ENCODE measurements around the gene CEBPB.
A peak's percentile ranks its signal among the peaks of the same experiment; 100 is the strongest.

The CEBPB gene

DNA sequence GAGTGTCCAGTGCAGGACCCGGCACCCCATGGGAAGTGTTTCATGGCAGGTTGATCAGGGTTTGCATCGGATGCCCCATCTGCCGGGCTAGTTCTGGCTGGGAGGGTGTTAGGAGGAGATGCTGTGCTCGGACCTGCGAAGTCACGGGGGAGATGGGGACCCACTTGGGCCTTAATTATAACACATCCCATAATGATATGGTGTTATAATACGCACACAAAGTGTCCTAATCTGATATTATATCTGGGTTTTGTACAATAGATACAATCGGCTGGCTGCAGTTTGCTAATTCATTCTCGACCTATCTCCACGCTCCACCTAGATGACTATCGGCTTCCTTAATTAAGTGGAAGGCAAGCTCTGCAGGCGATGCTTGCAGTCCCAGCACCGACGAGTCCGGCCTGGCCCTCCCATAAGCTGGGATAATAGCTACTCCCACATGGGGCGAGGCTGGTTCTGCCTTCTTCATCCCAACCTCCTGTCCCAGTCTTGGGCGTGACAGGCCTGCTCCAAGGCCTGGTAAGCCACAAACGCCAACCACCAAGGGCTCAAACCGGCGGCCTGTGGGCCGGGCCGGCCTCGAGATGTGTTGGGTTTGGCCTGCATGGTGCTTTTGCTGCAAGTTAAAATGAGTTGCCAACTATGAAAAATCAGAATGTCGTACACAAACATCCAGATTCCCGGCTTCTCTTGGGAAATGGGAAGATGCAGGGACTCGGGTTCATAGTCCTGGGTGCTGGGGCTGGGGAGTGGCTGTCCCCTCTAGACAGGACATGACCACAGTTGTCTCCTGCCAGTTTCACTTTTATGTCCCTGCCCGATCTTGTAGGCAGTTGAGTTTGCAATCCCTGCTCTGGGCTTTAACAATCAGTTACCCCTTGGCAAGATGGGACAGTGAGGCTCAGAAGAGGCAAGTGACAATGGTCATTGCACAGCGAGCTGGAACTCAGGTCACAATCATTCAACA is 32.7 kb downstream of the CEBPB start:
- no peak overlapping the region for H3K4me3 Mint-ChIP-seq
- H3K4me1 Mint-ChIP-seq, result peaks cover 35% of the 10 kb centered on the region
- ATAC-seq (no peak), DNase-seq (no peak)
- H3K27me3 Mint-ChIP-seq, result peaks cover 8% of the 10 kb centered on the region
- peaks cover 0 to 5% of the 10 kb centered on the region in 2 donors for H3K9me3 Mint-ChIP-seq
- no peak overlapping the region for H3K27ac Mint-ChIP-seq

DNA sequence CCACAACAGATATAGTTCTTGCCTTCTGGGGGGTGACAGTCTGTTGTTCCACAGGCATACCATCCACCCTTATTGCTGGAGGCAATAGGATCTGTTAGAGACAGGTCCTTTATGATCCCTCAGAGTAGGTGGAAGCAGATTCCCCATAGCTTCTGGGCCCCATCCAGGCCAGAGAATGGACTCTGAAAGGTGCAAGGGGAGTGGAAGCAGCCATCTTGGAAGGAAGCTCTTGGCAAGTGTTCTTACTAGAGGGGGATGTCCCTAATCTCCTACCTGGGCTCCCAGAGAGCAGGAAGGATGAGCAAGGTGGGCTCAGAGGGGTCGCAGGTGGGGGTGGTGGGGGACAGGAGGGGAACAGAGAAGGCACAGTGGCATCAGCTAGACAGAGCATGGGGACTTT is 33.4 kb downstream of the CEBPB start:
- no peak for ATAC-seq
- no peak for DNase-seq
- peaks cover 0 to 5% of the 10 kb centered on the region in 2 donors for H3K9me3 Mint-ChIP-seq
- peaks cover 35% of the 10 kb centered on the region for H3K4me1 Mint-ChIP-seq
- no peak overlapping the region for H3K27ac Mint-ChIP-seq
- no peak overlapping the region for H3K4me3 Mint-ChIP-seq
- H3K27me3 Mint-ChIP-seq, result peaks cover 2% of the 10 kb centered on the region

GRCh38 chr20:50224531-50225255 is 34.1 kb downstream of the CEBPB start:
- ATAC-seq, result peak; percentile 26

GRCh38 chr20:50226093-50226974 is 35.7 kb downstream of the CEBPB start:
- Mint-ChIP-seq H3K27ac (peak overlapping the region; percentile 76 to 89), H3K4me3 (peak overlapping the region; percentile 27 to 40), H3K9me3 (peaks cover 0 to 5% of the 10 kb centered on the region in 2 donors), H3K27me3 (no peaks in the 10 kb centered on the region), H3K4me1 (peaks cover 40% of the 10 kb centered on the region)
- ATAC-seq (peak; percentile 49), DNase-seq (peak; percentile 12 to 36)

More at GRCh38 chr20:50224531-50225255, 34.1 kb downstream of the CEBPB start:
- H3K4me3 Mint-ChIP-seq, result no peak overlapping the region
- DNase-seq, result peak in 1 of 2 donors; percentile 18
- peaks cover 0 to 5% of the 10 kb centered on the region in 2 donors for H3K9me3 Mint-ChIP-seq
- H3K4me1 Mint-ChIP-seq, result peaks cover 35% of the 10 kb centered on the region
- no peak overlapping the region for H3K27ac Mint-ChIP-seq
- no peaks in the 10 kb centered on the region for H3K27me3 Mint-ChIP-seq

- ATAC-seq (peak; percentile 49), DNase-seq (no peak)
- Mint-ChIP-seq H3K9me3 (peaks cover 0 to 5% of the 10 kb centered on the region in 2 donors), H3K27ac (peak overlapping the region in 1 of 2 donors; percentile 77), H3K4me3 (no peak overlapping the region), H3K4me1 (peaks cover 40% of the 10 kb centered on the region), H3K27me3 (no peaks in the 10 kb centered on the region)
Measured at GRCh38 chr20:50227506-50227905, 36.9 kb downstream of the CEBPB start.

DNA sequence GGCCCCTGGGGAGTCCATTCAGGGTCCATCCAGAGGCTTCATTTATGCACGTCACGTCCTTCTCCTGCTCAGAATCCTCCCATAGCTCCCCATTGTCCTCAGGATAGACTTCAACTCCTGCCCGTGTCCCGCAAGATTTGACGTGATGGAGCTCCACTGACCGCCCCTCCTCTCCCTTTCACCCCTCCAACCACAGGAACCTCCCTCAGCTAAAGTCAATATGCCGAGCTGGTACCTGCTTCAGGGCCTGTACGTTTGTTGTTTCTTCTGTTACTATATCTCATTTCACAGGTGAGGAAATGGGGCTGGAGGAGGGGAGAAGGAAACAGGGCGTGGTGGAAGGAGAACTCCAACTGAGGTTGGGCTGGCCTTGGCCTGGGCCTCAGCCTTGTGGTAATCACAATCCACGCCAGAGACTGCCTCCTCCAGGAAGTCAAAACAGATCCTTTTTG is 38.6 kb downstream of the CEBPB start:
- no peak for ATAC-seq
- no peak for DNase-seq
- H3K27me3 Mint-ChIP-seq, result no peaks in the 10 kb centered on the region
- peaks cover 40% of the 10 kb centered on the region for H3K4me1 Mint-ChIP-seq
- H3K4me3 Mint-ChIP-seq, result no peak overlapping the region
- H3K9me3 Mint-ChIP-seq, result peaks cover 0 to 5% of the 10 kb centered on the region in 2 donors
- H3K27ac Mint-ChIP-seq, result peak overlapping the region in 1 of 2 donors; percentile 86

DNA sequence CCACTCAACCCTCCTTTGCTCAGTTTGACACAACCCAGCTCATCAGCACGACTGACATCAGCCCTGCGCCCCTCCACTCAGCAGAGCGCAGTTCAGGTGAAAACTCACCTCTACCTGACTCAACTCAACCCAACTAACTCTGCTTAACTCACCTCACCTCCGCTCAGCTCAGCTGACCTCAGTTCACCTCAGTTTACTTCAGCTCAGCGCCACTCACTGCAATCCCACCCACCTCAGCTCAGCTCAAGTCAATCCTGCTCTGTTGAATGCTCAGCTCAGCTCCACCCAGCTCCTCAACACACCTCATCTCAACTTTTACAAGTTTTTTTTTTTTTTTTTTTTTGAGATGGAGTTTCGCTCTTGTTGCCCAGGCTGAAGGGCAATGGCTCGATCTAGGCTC is 39.6 kb downstream of the CEBPB start:
- ATAC-seq, result no peak
- DNase-seq, result no peak

DNA sequence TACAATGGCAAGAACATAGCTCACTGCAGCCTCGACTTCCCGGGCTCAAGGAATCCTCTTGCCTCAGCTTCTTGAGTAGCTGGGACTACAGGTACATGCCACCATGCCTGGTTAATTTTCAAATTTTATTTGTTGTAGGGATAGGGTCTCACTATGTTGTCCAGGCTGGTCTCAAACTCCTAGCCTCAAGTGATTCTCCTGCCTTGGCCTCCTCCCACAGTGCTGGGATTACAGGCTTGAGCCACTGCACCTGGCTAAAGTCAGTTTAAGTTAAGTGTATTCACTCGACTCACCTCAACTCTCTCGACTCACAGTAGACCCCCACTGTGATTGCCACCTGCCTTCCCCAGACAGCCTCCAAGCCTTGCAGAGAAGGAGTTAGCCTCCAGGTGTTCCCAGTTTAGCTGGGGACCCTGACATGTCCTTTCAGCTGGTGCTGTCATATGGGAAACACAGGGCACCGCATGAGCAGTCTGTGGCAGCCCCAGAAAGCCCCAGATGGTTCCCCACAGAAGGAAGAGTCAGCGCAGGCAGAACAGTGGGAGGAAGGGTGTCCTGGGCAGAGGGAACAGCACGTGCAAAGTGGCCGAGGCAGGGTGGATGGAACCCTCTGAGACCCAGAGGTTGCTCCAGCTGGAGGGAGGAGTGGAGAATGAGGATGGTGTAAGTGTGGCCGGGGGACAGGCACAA is 40.4 kb downstream of the CEBPB start:
- peaks cover 39% of the 10 kb centered on the region for H3K4me1 Mint-ChIP-seq
- ATAC-seq (no peak), DNase-seq (no peak)
- H3K4me3 Mint-ChIP-seq, result no peak overlapping the region
- no peak overlapping the region for H3K27ac Mint-ChIP-seq
- no peaks in the 10 kb centered on the region for H3K27me3 Mint-ChIP-seq
- no peaks in the 10 kb centered on the region for H3K9me3 Mint-ChIP-seq

More for the DNA sequence above, 39.6 kb downstream of the CEBPB start:
- Mint-ChIP-seq H3K4me3 (no peak overlapping the region), H3K9me3 (no peaks in the 10 kb centered on the region), H3K27me3 (no peaks in the 10 kb centered on the region), H3K4me1 (peaks cover 36% of the 10 kb centered on the region), H3K27ac (peak overlapping the region in 1 of 2 donors; percentile 15)

DNA sequence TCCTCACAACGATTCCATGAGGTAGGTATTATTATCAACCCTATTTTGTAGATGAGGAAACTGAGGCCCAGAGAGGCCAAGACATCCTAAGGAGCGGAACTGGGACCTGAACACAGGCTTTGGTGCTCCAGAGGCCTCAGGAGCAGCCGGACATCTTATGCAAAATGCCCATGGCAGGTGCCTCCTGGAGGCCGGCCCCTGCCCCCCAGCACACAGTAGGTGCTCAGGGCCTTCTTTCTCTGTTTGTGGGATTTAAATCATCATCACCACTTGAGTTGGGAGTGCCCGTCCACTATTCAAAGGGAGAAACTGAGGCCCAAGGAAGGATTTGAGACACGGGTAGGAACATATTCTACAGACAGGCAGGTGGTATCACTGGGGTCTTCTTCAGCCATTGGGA is 41.2 kb downstream of the CEBPB start:
- no peaks in the 10 kb centered on the region for H3K9me3 Mint-ChIP-seq
- no peaks in the 10 kb centered on the region for H3K27me3 Mint-ChIP-seq
- peaks cover 31% of the 10 kb centered on the region for H3K4me1 Mint-ChIP-seq
- H3K27ac Mint-ChIP-seq, result peak overlapping the region in 1 of 2 donors; percentile 52
- no peak for ATAC-seq
- H3K4me3 Mint-ChIP-seq, result no peak overlapping the region
- DNase-seq, result no peak

DNA sequence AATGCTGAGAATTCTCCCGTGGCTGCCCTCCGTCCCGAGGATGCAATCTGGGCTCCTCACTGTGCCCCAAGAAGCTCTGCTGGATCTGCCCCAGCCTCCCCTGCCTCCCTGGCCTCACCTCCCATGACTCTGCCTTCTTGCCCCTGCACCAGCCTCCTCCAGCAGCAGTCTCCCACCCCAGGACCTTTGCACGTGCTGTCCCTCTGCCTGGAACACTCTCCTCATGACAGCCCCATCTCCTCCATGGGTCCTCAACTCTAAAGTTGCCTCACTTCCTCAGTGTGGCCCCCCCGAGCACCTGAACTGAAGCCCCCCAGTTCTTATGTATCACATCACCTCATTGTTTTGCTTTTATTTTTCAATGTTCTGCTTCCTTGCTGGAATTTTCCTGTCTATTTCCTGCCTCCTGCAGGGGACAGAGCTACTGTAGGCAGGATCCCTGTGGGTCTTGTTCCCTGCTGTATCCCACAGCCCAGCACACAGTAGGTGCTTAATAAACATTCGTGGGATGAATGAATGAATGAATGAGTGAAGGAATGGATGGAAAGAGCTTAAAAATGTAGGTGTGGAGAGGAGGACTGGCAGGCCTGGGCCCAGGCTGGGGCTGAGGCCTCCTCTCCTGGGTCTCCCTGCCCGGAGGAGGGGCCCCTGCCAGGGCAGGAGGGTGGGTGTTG is 42.2 kb downstream of the CEBPB start:
- no peaks in the 10 kb centered on the region for H3K9me3 Mint-ChIP-seq
- no peak for DNase-seq
- H3K4me3 Mint-ChIP-seq, result no peak overlapping the region
- ATAC-seq, result no peak
- peaks cover 22% of the 10 kb centered on the region for H3K4me1 Mint-ChIP-seq
- H3K27me3 Mint-ChIP-seq, result no peaks in the 10 kb centered on the region
- peak overlapping the region in 1 of 2 donors; percentile 78 for H3K27ac Mint-ChIP-seq

DNA sequence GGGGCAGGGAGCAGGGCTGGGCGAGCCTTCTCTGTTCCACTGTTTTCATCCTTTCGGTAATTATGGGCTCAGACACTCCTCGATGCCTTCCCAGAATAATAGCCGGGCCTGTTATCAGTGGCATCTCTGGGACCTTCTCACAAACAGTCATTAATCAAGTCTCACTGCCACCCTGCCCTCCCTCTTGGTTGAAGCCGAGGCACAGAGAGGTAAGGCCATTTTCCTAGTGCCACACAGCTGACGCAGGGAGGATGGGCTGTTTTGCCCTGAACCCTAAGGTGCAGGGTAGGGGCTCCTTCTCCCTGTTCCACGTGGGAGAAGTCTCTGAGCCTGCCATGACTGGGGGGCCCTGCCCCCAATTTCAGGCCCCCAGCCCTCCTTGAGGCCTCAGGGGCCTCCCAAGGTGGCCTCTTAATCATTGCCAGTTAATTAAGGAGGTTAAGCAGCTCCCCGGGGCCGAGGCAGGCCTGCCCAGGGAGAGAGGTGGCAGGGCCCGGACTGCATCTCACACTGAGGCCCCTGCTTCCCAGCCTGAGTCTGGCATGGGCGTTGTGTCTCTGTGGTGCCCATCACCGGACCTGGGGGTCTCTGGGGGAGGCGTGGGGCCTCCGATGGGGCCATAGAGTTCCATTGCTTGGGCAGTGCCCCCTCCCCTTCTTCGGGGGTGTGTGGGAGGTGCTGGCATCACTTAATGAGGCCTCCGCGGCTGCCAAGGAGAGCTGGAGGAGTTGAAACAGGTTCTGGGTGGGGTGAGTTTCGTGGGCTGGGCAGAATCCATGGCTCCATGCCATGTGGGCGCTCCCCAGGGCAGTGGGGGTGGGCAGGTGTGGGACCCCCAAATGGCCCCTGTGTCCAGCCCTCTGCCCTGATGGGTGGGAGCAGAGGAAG is 42.9 kb downstream of the CEBPB start:
- H3K4me1 Mint-ChIP-seq, result peaks cover 18% of the 10 kb centered on the region
- peak; percentile 40 for ATAC-seq
- no peaks in the 10 kb centered on the region for H3K9me3 Mint-ChIP-seq
- peak overlapping the region in 1 of 2 donors; percentile 79 for H3K27ac Mint-ChIP-seq
- no peaks in the 10 kb centered on the region for H3K27me3 Mint-ChIP-seq
- no peak for DNase-seq
- H3K4me3 Mint-ChIP-seq, result no peak overlapping the region

- Mint-ChIP-seq H3K27me3 (no peaks in the 10 kb centered on the region), H3K4me3 (no peak overlapping the region), H3K9me3 (no peaks in the 10 kb centered on the region), H3K4me1 (peaks cover 18% of the 10 kb centered on the region), H3K27ac (no peak overlapping the region)
- no peak for DNase-seq
- no peak for ATAC-seq
Measured at GRCh38 chr20:50234288-50234687, 43.7 kb downstream of the CEBPB start.

DNA sequence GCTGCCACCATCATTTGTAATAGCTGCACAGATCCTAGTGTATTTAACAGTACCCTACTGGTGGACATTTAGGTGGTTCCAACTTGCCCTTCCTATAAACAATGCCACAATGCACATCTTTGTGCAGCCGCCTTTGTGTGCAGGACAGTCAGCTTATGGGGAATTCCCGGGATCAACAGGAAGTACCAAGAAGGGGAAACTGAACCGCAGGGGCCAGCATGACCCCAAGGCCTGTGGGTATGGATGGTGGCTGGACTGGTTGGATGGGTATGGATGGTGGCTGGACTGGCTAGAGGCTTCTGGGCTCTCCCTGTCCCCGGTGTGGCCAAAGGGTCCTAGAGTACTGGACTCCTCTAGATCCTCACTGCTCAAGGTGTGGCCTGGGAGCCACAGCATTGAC is 46.7 kb downstream of the CEBPB start:
- no peak overlapping the region for H3K27ac Mint-ChIP-seq
- H3K9me3 Mint-ChIP-seq, result no peaks in the 10 kb centered on the region
- H3K4me3 Mint-ChIP-seq, result no peak overlapping the region
- DNase-seq (no peak), ATAC-seq (no peak)
- peaks cover 13% of the 10 kb centered on the region for H3K4me1 Mint-ChIP-seq
- no peaks in the 10 kb centered on the region for H3K27me3 Mint-ChIP-seq
